K562 (cell line): ENCODE data around the gene TMF1. TPM values are rescaled to one million over a fixed set of nuclear protein-coding genes. Genes with fewer than 3 reads are reported as not detected.
A peak's percentile ranks its signal among the peaks of the same experiment; 100 is the strongest.

Experiments
- BACH1 ChIP-seq: fragments of 200-800 bp; sonication (Bioruptor generic); IDR thresholded peaks from 2 replicates; pipeline ENCODE4 v1.6.1; 2016; ENCODE audit warnings: missing genetic modification characterization, missing compliant biosample characterization
- CBX5 ChIP-seq: IDR thresholded peaks from 2 replicates; pipeline ENCODE4 v1.6.1; 2014; ENCODE audit warnings: low read depth, borderline replicate concordance
- FOXA1 ChIP-seq: fragments of 450-650 bp; IDR thresholded peaks from 2 replicates; pipeline ENCODE4 v1.6.1; 2016; ENCODE audit warnings: mild to moderate bottlenecking, borderline replicate concordance
- FOXA3 ChIP-seq, 2 experiments: fragments of 450-650 bp in 1 of 2; sonication (generic) in 1 of 2; formaldehyde crosslinking; IDR thresholded peaks in 1 of 2; conservative IDR thresholded peaks in 1 of 2; 2 replicates each; pipeline versions ENCODE4 v1.4.0 to v1.8.0; 2020 to 2022; ENCODE audit warnings: mild to moderate bottlenecking in 2 of 2, missing genetic modification reagents in 1 of 2
- FOXJ2 ChIP-seq: fragments of 200-800 bp; sonication (Bioruptor generic); IDR thresholded peaks from 2 replicates; pipeline ENCODE4 v1.6.1; 2016; ENCODE audit warnings: missing genetic modification characterization, missing compliant biosample characterization
- GTF2A2 ChIP-seq: IDR thresholded peaks from 2 replicates; pipeline ENCODE4 v1.6.1; 2016; ENCODE audit warnings: mild to moderate bottlenecking, missing genetic modification characterization, missing compliant biosample characterization
- MECOM ChIP-seq: fragments of 250-450 bp; sonication (Bioruptor Pico); IDR thresholded peaks from 2 replicates; pipeline ENCODE4 v1.8.0; 2022; ENCODE audit warnings: inconsistent platforms
- MEIS2 ChIP-seq: fragments of 450-650 bp; IDR thresholded peaks from 2 replicates; pipeline ENCODE4 v1.6.1; 2014; ENCODE audit warnings: mild to moderate bottlenecking; ENCODE audit not compliant: partially characterized antibody
- RAD51 ChIP-seq: fragments of 450-650 bp; IDR thresholded peaks from 2 replicates; pipeline ENCODE4 v1.7.1; 2016; ENCODE audit warnings: low read depth, mild to moderate bottlenecking, borderline replicate concordance
- RCOR1 ChIP-seq, 2 experiments: IDR thresholded peaks; 2 replicates each; pipeline ENCODE4 v1.6.1; 2012; ENCODE audit warnings: low read depth in 2 of 2, low read length in 2 of 2, borderline replicate concordance in 1 of 2, improper control_type of control experiment in 1 of 2
- SMARCA4 ChIP-seq: fragments of 450-650 bp; IDR thresholded peaks from 2 replicates; pipeline ENCODE4 v1.6.1; 2016
- SOX6 ChIP-seq: fragments of 450-650 bp; IDR thresholded peaks from 2 replicates; pipeline ENCODE4 v1.6.1; 2014; ENCODE audit warnings: mild to moderate bottlenecking
- TAF15 ChIP-seq: fragments of 200-400 bp; formaldehyde crosslinking; IDR thresholded peaks from 2 replicates; pipeline ENCODE4 v1.6.1; 2017; ENCODE audit warnings: mild to moderate bottlenecking, low read depth, low read length, moderate library complexity
- TSC22D4 ChIP-seq: fragments of 450-650 bp; IDR thresholded peaks from 2 replicates; pipeline ENCODE4 v1.6.1; 2016; ENCODE audit warnings: missing genetic modification characterization, missing biosample characterization, control low read depth
- ZEB2 ChIP-seq: fragments of 450-650 bp; IDR thresholded peaks from 2 replicates; pipeline ENCODE4 v1.6.1; 2016
- ZNF324 ChIP-seq: fragments of 250-450 bp; sonication (Bioruptor Pico); IDR thresholded peaks from 2 replicates; pipeline ENCODE4 v1.4.0; 2020; ENCODE audit warnings: mild to moderate bottlenecking
- polyA plus RNA-seq, 8 experiments: library from polyadenylated mRNA; depleted of rRNA in 4 of 8; stranded (reverse) in 5 of 8; unstranded in 3 of 8; fragments of >200 nt; fragmentation: Nextera tagmentation in 2 of 8; fragmentation: Illumina TruSeq in 1 of 8; extraction: Ambion mirVana in 2 of 8; extraction: Trizol in 1 of 8; gene quantifications; 2 replicates each; pipeline versions ENCODE4 v1.2.1 to v1.2.3, GENCODE V29; 2011 to 2014; ENCODE audit warnings: inconsistent platforms in 1 of 8, missing spikeins in 1 of 8
- total RNA-seq, 7 experiments: library from RNA; depleted of rRNA in 6 of 7; stranded (reverse); fragments of >200 nt in 6 of 7; fragmentation: Illumina TruSeq in 2 of 7; extraction: Trizol in 2 of 7; gene quantifications; 2 replicates each; pipeline versions ENCODE4 v1.2.1 to v1.2.3, GENCODE V29; 2011 to 2021; ENCODE audit warnings: low replicate concordance in 1 of 7
- TF ChIP-seq, protein P1 (sequence below): IDR thresholded peaks from 2 replicates; pipeline ENCODE4 v1.6.1; 2012; ENCODE audit warnings: low read depth, low read length, improper control_type of control experiment, borderline replicate concordance
- TF ChIP-seq, protein P2 (sequence below): fragments of 450-650 bp; conservative IDR thresholded peaks from 2 replicates; pipeline ENCODE4 v1.6.1; 2016; ENCODE audit warnings: missing genetic modification characterization, low read depth, mild to moderate bottlenecking, missing compliant biosample characterization, moderate library complexity
- TF ChIP-seq, protein P3 (sequence below): fragments of 450-650 bp; IDR thresholded peaks from 2 replicates; pipeline ENCODE4 v1.6.1; 2018; ENCODE audit warnings: mild to moderate bottlenecking, low read depth; ENCODE audit not compliant: partially characterized antibody
- TF ChIP-seq, protein P4 (sequence below): fragments of 450-650 bp; IDR thresholded peaks from 2 replicates; pipeline ENCODE4 v1.6.1; 2016; ENCODE audit warnings: antibody characterized with exemption
- TF ChIP-seq, protein P5 (sequence below), 2 experiments: IDR thresholded peaks in 1 of 2; conservative IDR thresholded peaks in 1 of 2; 2 replicates each; pipeline ENCODE4 v1.6.1; 2016; ENCODE audit warnings: low read depth in 2 of 2, mild to moderate bottlenecking in 1 of 2, missing compliant biosample characterization in 1 of 2, missing genetic modification characterization in 1 of 2, moderate library complexity in 1 of 2

TMF1 gene
- total and polyA plus RNA-seq, 9 of the 15 experiments (the other 6 are each of a cell fraction or from before 2014, with no cell fraction given): 3.1 to 13.9 (median 10.3) TPM

DNA sequence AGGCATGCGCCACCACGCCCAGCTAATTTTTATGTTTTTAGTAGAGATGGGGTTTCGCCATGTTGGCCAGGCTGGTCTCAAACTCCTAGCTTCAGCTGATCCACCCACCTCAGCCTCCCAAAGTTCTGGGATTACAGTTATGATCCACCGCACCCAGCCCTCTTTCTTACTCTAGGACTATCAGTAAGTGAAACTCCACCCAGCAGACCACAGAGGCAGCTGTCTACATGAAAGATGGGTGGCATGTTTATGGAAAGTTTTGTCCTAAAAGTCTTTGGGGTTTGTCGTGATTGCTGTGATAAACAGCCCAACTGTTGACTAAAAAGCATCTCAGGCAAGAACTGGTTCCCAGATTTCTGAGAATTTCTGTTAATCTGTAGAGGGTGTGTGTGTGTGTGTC lies 43.5 kb upstream of the TMF1 start (continued):
- TF ChIP-seq, protein P1, sequence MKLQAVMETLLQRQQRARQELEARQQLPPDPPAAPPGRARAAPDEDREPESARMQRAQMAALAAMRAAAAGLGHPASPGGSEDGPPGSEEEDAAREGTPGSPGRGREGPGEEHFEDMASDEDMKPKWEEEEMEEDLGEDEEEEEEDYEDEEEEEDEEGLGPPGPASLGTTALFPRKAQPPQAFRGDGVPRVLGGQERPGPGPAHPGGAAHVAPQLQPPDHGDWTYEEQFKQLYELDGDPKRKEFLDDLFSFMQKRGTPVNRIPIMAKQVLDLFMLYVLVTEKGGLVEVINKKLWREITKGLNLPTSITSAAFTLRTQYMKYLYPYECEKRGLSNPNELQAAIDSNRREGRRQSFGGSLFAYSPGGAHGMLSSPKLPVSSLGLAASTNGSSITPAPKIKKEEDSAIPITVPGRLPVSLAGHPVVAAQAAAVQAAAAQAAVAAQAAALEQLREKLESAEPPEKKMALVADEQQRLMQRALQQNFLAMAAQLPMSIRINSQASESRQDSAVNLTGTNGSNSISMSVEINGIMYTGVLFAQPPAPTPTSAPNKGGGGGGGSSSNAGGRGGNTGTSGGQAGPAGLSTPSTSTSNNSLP: no peak
- no peak for TF ChIP-seq CBX5
- TF ChIP-seq, protein P2, sequence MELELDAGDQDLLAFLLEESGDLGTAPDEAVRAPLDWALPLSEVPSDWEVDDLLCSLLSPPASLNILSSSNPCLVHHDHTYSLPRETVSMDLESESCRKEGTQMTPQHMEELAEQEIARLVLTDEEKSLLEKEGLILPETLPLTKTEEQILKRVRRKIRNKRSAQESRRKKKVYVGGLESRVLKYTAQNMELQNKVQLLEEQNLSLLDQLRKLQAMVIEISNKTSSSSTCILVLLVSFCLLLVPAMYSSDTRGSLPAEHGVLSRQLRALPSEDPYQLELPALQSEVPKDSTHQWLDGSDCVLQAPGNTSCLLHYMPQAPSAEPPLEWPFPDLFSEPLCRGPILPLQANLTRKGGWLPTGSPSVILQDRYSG (tag): no peak
- TF ChIP-seq ZEB2: no peak
- no peak for TF ChIP-seq TSC22D4 (tag)
- peak; percentile 63; the same call in 1 of the 2 replicates for TF ChIP-seq SOX6
- no peak for TF ChIP-seq BACH1 (tag)
- no peak for TF ChIP-seq MECOM (CRISPR knock-in tag)
- TF ChIP-seq ZNF324: no peak
- TF ChIP-seq, protein P3, sequence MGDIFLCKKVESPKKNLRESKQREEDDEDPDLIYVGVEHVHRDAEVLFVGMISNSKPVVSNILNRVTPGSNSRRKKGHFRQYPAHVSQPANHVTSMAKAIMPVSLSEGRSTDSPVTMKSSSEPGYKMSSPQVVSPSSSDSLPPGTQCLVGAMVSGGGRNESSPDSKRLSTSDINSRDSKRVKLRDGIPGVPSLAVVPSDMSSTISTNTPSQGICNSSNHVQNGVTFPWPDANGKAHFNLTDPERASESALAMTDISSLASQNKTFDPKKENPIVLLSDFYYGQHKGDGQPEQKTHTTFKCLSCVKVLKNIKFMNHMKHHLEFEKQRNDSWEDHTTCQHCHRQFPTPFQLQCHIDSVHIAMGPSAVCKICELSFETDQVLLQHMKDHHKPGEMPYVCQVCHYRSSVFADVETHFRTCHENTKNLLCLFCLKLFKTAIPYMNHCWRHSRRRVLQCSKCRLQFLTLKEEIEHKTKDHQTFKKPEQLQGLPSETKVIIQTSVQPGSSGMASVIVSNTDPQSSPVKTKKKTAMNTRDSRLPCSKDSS: no peak
- peak; percentile 67 for TF ChIP-seq FOXJ2 (tag)
- no peak for TF ChIP-seq GTF2A2
- peak; percentile 30; the same call in 1 of the 2 replicates for TF ChIP-seq SMARCA4
- TF ChIP-seq MEIS2: peak; percentile 97
- no peak for TF ChIP-seq FOXA1
- TF ChIP-seq RCOR1 (IDR thresholded peaks at IDR 0.05; ENCODE audit: borderline replicate concordance in 1 of 2, low read depth in 2 of 2, low read length in 2 of 2): peak in 1 of 2 experiments; percentile 95; a peak in 2 of 4 replicates
- TF ChIP-seq, protein P4, sequence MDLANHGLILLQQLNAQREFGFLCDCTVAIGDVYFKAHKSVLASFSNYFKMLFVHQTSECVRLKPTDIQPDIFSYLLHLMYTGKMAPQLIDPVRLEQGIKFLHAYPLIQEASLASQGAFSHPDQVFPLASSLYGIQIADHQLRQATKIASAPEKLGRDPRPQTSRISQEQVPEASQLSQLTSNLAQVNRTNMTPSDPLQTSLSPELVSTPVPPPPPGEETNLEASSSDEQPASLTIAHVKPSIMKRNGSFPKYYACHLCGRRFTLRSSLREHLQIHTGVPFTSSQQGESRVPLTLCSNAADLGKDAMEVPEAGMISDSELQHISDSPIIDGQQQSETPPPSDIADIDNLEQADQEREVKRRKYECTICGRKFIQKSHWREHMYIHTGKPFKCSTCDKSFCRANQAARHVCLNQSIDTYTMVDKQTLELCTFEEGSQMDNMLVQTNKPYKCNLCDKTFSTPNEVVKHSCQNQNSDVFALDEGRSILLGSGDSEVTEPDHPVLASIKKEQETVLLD: no peak
- TF ChIP-seq RAD51: no peak
- TF ChIP-seq FOXA3 (CRISPR knock-in tag; conservative IDR thresholded peaks at IDR 0.05 in 1 of 2, IDR thresholded peaks at IDR 0.05 in 1 of 2): peak in 1 of 2 experiments; percentile 50; a peak in 2 of 4 replicates
- TF ChIP-seq TAF15: no peak
- TF ChIP-seq, protein P5, sequence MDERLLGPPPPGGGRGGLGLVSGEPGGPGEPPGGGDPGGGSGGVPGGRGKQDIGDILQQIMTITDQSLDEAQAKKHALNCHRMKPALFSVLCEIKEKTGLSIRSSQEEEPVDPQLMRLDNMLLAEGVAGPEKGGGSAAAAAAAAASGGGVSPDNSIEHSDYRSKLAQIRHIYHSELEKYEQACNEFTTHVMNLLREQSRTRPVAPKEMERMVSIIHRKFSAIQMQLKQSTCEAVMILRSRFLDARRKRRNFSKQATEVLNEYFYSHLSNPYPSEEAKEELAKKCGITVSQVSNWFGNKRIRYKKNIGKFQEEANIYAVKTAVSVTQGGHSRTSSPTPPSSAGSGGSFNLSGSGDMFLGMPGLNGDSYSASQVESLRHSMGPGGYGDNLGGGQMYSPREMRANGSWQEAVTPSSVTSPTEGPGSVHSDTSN (CRISPR knock-in tag; IDR thresholded peaks at IDR 0.05; ENCODE audit: low read depth): no peak
- TF ChIP-seq, protein P5 (tag; conservative IDR thresholded peaks at IDR 0.05; ENCODE audit: low read depth): peak; percentile 91
